ENCODE results near the gene JAKMIP2.

JAKMIP2 gene

DNA sequence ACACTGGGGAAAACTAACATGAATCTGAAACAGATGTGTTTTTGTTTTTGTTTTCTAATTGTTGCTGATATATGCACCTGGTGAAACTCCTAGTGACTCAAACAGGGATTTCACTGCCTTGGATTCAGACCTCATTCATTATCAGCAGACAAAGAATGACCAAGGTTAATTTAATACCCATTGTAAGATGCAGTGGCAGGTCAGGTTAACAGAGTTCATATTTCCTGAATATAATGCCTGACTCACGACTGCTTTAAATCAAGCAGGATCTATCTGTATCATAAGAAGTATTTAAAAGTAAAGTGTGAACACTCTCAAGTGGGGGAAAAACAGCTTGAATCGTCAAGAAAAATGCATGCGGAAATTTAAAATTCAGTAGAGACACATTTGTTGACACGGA, 5.5 kb downstream of the JAKMIP2 start:
- ChIA-PET POLR2A (no interaction called here), CTCF (no interaction called here)
- no peak for DNase-seq (ENCODE audit: extremely low spot score)
- TF ChIP-seq, protein P1, sequence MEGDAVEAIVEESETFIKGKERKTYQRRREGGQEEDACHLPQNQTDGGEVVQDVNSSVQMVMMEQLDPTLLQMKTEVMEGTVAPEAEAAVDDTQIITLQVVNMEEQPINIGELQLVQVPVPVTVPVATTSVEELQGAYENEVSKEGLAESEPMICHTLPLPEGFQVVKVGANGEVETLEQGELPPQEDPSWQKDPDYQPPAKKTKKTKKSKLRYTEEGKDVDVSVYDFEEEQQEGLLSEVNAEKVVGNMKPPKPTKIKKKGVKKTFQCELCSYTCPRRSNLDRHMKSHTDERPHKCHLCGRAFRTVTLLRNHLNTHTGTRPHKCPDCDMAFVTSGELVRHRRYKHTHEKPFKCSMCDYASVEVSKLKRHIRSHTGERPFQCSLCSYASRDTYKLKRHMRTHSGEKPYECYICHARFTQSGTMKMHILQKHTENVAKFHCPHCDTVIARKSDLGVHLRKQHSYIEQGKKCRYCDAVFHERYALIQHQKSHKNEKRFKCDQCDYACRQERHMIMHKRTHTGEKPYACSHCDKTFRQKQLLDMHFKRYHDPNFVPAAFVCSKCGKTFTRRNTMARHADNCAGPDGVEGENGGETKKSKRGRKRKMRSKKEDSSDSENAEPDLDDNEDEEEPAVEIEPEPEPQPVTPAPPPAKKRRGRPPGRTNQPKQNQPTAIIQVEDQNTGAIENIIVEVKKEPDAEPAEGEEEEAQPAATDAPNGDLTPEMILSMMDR (IDR thresholded peaks at IDR 0.05; ENCODE audit: control extremely low read depth, extremely low read depth, low read depth, missing control alignments): no peak

DNA sequence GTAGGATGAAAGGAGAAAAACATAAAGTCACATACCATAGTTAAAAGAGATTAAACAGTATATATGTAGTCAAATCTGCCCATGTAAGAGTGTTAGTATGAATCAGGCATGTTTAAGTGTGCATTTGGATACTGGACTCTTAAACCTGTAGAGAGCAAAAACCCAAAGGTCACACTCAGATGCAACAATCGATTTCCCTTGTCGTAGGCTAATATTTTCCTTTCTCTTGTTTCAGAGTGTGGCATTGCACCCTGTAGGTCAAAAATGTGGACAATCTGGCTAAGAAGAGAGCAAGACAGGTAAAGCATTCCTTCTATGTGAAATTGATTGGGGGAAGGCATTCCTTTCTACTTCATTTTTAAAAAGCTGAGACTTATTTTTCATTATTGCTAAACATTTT, 8.9 kb downstream of the JAKMIP2 start:
- ChIA-PET CTCF (no interaction called here), POLR2A (no interaction called here)
- DNase-seq (ENCODE audit: extremely low spot score): no peak
- TF ChIP-seq, protein P1 (IDR thresholded peaks at IDR 0.05; ENCODE audit: control extremely low read depth, extremely low read depth, low read depth, missing control alignments): no peak

DNA sequence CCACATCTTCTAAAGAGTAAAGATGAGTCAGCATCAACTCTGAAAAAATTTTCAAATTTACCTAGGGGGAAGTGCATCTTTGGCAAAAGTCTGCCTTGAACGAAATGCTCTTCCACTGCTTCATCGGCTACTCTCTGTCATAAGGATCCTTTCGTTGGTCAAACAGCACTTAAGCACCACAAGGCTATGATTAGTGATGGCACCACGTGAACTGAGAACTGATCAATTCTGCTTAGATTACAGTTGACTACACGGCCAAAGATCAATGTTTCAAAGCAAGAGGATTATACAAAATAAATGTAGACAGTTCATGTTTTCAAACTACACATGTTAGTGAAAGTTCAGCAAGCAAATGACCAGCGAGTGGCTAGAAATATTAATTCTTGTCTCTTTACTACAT, 9.4 kb downstream of the JAKMIP2 start:
- POLR2A ChIA-PET: no interaction called here
- CTCF ChIA-PET: no interaction called here
- DNase-seq (ENCODE audit: extremely low spot score): no peak
- TF ChIP-seq, protein P1 (IDR thresholded peaks at IDR 0.05; ENCODE audit: control extremely low read depth, extremely low read depth, low read depth, missing control alignments): no peak

DNA sequence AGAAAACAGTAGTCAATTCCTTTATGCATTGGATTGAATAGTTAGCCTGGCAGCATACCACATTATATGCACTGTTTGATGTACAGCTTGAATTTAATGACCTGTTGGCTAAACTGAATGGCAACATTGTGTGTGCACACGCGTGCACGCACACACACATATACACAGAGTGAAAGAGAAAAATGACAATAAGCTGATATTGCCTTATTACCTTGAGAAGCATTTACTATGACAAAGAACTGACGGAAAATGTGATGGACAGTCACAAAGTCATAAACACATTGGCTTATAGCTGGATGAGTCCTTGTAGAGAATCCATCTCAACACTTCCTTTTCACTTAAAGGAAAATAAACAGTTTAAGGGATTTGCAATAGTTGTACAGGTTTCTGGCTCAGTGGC, 15.5 kb downstream of the JAKMIP2 start:
- CTCF ChIA-PET: interaction anchor here (1.0 to 1.6 kb wide), 2 partner anchors 9 to 56 kb away, joined by 4 read pairs; no protein-coding TSS in a partner anchor
- POLR2A ChIA-PET: no interaction called here

DNA sequence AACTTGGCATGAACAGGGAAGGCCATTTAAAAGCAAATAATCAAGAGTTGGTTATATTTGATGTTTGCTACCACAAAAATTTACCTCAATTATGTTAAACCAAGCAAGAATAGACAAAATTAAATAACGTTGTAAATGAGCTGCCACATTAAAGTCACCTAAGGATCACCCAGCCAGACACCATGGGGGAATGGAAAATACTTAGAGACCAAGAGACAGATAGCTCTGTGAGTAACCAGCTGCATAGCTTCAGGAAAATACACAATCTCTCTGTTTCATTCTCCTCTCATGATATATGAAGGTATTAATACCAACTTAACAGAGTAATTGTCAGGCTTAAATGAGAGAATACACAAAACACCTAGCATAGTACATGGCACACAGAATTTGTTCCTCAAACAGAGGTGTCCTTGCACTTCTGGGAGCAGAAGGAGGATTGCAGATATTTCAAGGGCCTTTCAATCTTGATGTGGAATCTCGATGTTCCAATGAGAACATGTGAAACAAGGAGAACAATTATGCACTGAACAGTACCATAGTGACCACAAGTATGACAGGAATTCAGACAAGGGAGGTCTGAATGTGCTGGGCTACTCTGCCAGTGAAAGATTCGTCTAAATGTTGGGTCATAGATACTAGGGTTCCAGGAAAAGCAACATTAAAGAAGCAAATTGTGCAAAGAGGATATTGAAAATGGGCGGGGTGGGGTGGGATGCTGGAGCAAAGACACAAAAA, 18.6 kb downstream of the JAKMIP2 start:
- TF ChIP-seq, protein P1 (IDR thresholded peaks at IDR 0.05; ENCODE audit: control extremely low read depth, extremely low read depth, low read depth, missing control alignments): no peak
- CTCF ChIA-PET: no interaction called here
- no peak for DNase-seq (ENCODE audit: extremely low spot score)
- POLR2A ChIA-PET: no interaction called here

More for the DNA sequence above, 15.5 kb downstream of the JAKMIP2 start:
- TF ChIP-seq, protein P1 (IDR thresholded peaks at IDR 0.05; ENCODE audit: control extremely low read depth, extremely low read depth, low read depth, missing control alignments): no peak
- DNase-seq (ENCODE audit: extremely low spot score): no peak

DNA sequence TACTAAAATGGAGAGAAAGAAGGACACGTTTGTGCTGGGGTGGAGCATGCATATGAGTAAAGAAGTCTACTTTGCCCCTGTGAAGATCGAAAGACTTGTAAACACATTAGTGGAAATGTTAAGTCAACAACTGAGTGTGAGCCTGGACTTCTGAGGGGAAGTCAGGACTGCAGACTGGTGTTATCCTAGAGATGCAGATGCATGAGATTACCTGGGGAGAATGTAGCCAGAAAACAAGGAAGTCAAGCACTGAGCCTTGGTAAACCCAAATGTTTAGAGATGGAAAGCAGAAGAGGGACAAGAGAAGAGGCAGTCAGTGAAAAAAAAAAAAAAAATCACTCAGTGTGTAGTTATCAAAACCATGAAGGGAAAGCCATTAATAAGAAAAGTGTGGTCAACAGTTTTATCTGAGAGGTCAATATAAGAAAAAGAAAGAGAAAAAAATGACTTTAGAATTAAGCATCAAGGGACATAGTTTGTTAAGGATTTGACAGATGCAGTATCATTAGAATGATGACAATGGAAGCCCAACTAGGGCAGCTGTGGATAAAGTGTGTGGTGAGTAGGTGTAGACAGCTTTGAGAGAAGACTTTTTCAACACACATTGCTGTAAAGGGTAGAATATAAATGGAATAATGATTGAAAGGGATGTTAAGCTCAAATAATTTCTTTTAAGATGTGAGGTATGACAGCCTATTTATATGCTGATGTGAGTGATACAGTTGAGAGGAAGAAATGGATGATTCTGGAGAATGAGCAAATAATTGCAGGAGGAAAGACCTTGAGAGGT, 22.2 kb downstream of the JAKMIP2 start:
- ChIA-PET CTCF (interaction anchor here (1.6 kb wide), 1 partner anchor 14 kb away, joined by 4 read pairs; no protein-coding TSS in a partner anchor), POLR2A (no interaction called here)
- TF ChIP-seq, protein P1 (IDR thresholded peaks at IDR 0.05; ENCODE audit: control extremely low read depth, extremely low read depth, low read depth, missing control alignments): no peak
- DNase-seq (ENCODE audit: extremely low spot score): no peak

All from GM10248 (cell line).